Effector memory CD4-positive, alpha-beta T cell (primary cell): ENCODE results near the gene ATP10A.

ENCODE experiments used
- DNase-seq, 3 donors: peaks; one replicate each; pipeline ENCODE4 v3.0.0-alpha.2; 2020
- H3K27ac ChIP-seq: 2 replicates; pipeline ENCODE4 v1.7.0; 2013; ENCODE audit warnings: mild to moderate bottlenecking, low read length, moderate library complexity; ENCODE audit not compliant: insufficient read depth, poor library complexity, severe bottlenecking
- H3K27me3 ChIP-seq: replicated peaks from 2 replicates; pipeline ENCODE4 v1.7.0; 2013; ENCODE audit warnings: mild to moderate bottlenecking, low read length; ENCODE audit not compliant: insufficient read depth, control insufficient read depth, poor library complexity, severe bottlenecking
- H3K36me3 ChIP-seq: 2 replicates; pipeline ENCODE4 v1.7.0; 2013; ENCODE audit warnings: mild to moderate bottlenecking, low read length, moderate library complexity; ENCODE audit not compliant: control insufficient read depth, insufficient read depth
- H3K4me1 ChIP-seq: 2 replicates; pipeline ENCODE4 v1.7.0; 2013; ENCODE audit warnings: low read length, mild to moderate bottlenecking; ENCODE audit not compliant: control insufficient read depth, insufficient read depth, poor library complexity, severe bottlenecking
- H3K4me3 ChIP-seq: 2 replicates; pipeline ENCODE4 v1.7.0; 2013; ENCODE audit warnings: low read length, low read depth, mild to moderate bottlenecking; ENCODE audit not compliant: insufficient read depth, poor library complexity, severe bottlenecking
- H3K9me3 ChIP-seq: 2 replicates; pipeline ENCODE4 v1.7.0; 2013; ENCODE audit warnings: mild to moderate bottlenecking, low read length, moderate library complexity; ENCODE audit not compliant: control insufficient read depth

Gene ATP10A

DNA sequence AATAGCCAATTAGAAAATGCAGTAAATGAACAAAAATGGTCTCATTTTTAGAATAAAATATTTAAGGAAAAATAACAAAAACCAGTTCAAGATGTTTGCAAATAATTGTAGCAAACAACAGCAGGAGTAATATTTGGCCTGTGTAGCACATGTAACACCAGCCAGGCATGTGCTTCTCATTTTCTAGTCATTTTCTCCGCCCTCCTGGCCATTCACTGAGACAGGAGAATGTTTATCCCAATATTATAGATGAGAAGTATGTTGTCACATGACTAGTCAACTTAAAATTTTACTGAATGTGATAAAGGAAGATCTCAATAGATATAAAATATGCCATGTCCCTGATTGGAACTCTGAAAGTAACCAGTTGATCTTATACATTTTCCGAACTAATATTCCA, 7.8 kb upstream of the ATP10A start:
- Histone ChIP-seq H3K9me3 (no peaks in the 10 kb centered on the region), H3K36me3 (no peaks in the 10 kb centered on the region), H3K4me3 (no peak overlapping the region), H3K4me1 (no peaks in the 10 kb centered on the region), H3K27ac (no peak overlapping the region), H3K27me3 (no peaks in the 10 kb centered on the region)
- DNase-seq: no peak

GRCh38 chr15:25869701-25870100, 6.6 kb upstream of the ATP10A start:
- no peak for DNase-seq
- Histone ChIP-seq H3K27ac (no peak overlapping the region), H3K9me3 (no peaks in the 10 kb centered on the region), H3K36me3 (no peaks in the 10 kb centered on the region), H3K4me3 (no peak overlapping the region), H3K27me3 (no peaks in the 10 kb centered on the region), H3K4me1 (no peaks in the 10 kb centered on the region)

DNA sequence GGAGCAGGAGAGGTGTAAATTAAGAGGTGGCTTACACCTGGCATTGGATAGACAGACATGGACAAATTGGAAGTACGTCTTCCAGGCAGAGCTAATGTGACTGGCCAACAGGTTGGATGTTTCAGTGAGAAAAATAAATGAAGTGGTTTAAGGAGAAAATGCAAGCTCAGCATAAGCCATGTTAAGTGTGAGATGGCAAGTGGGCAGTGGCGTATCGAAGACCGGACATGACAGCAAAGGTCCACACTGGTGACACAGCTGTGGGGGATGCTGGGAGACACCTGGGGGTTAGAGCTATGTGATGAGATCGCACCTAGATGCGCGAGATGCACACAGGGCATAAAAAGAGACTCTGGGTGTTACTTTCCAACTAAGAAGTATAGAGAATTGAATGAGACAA, 3.7 kb upstream of the ATP10A start:
- no peaks in the 10 kb centered on the region for H3K9me3 ChIP-seq
- no peaks in the 10 kb centered on the region for H3K27me3 ChIP-seq
- peaks cover under 1% of the 10 kb centered on the region for H3K4me1 ChIP-seq
- no peak overlapping the region for H3K4me3 ChIP-seq
- DNase-seq: no peak
- H3K27ac ChIP-seq: no peak overlapping the region
- no peaks in the 10 kb centered on the region for H3K36me3 ChIP-seq

DNA sequence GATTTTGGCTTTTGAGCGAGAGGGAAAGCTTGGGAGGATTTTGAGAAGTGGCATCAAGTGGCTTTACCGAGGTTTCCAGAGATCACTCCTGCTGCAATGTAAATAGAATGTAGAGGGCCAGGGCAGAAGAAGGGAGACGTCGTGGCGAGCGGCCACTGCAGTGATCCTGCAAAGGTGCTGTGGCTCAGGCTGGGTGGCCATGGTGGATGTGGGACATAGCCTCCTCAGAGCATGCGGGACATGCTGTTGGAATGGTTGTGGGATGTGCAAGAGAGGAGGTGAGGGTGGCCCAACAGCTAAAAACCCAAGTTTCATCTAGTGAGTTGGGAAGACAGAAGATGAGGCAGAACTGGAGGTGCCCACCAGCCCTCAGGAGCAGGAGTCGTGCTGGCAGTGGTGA, 3.1 kb upstream of the ATP10A start:
- H3K36me3 ChIP-seq: no peaks in the 10 kb centered on the region
- H3K9me3 ChIP-seq: no peaks in the 10 kb centered on the region
- DNase-seq: no peak
- peaks cover 6% of the 10 kb centered on the region for H3K4me1 ChIP-seq
- H3K27me3 ChIP-seq: no peaks in the 10 kb centered on the region
- no peak overlapping the region for H3K4me3 ChIP-seq
- H3K27ac ChIP-seq: no peak overlapping the region

DNA sequence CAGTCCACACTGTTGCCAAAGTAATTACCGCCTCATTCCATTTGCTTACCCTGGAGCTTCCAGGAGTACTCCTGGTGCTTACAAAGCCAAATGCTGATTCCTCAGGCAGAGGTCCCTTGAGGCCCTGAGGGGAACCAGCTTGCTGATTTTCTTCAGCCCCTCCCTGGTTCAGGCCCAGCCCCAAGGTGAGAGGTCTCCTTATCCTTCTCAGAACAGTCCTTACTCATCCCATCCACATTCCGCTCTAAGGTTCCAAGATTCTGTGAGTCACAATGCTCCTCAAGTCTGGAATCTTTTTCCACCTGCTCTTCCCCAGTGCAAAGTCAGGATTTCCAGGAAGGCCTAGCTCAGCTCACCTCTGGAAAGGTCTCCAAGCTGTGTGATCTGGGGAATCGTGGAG, 1.8 kb upstream of the ATP10A start:
- no peak overlapping the region for H3K4me3 ChIP-seq
- H3K36me3 ChIP-seq: no peaks in the 10 kb centered on the region
- no peak for DNase-seq

DNA sequence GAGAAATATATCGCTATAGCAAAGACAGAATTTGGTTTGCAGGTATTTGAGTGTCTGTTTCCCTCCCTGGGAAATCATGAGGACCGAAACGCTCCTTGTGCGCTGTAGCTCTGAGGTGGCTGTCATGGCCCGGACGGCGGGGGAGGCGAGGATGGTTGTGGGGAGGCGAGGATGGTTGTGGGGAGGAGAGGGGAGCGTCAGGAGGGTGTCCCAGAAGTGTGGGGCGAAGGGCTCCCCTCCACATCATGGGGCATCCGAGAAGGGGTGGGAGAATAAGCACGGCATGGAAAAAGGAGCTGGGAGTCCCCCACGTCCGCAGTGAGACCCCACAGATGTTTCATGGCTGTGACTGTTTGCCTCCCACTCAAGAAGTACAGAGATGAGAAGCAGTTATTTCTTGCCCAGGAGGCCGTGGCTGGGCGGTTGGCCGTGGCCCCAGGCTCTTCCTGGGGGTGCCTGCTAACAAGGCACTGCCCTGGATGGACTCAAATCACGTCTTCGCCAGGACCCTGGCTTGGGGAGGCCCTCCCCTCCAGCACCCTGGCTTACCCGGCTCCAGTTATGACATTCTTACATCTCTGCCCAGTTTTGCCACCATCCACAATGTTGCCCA, 947 bp upstream of the ATP10A start:
- no peaks in the 10 kb centered on the region for H3K27me3 ChIP-seq
- DNase-seq: no peak
- peaks cover 18% of the 10 kb centered on the region for H3K4me1 ChIP-seq
- H3K36me3 ChIP-seq: no peaks in the 10 kb centered on the region
- peak overlapping the region; percentile 69 for H3K4me3 ChIP-seq
- no peak overlapping the region for H3K27ac ChIP-seq
- no peaks in the 10 kb centered on the region for H3K9me3 ChIP-seq

More for the DNA sequence above, 1.8 kb upstream of the ATP10A start:
- Histone ChIP-seq H3K4me1 (peaks cover 13% of the 10 kb centered on the region), H3K9me3 (no peaks in the 10 kb centered on the region), H3K27ac (no peak overlapping the region), H3K27me3 (no peaks in the 10 kb centered on the region)

DNA sequence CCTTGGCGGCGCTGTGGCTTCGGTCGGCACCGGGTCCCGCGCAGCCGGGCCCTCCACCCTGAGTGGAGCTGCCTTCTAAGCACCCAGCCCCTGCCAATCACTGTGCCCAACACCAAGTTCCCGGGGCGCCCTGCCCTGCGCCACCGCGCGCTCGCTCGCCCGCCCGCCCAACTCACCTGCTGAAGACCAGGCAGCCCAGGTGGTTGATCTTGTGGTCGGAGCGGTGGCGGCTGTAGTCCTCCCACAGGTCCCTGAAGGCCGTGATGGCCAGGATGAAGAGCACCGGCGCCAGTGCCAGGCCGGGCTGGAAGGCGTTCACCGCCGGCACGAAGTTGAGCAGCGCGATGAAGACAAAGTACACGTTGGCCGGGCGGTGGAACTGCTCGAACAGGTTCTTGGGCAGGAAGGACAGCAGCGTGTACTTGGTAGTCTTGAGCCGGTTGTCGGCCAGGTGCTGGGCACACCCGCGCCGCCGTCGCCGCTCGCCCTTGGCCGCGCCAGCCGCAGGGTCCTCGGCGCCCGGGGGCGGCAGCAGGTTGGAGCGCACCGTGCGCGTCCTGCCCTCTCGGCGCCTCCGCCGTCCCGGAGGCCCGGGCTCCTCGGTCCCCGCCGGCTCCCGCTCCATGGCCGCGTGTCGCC, 536 bp downstream of the ATP10A start:
- Histone ChIP-seq H3K27ac (peak overlapping the region; percentile 88), H3K9me3 (no peaks in the 10 kb centered on the region), H3K4me1 (peaks cover 25% of the 10 kb centered on the region), H3K27me3 (no peaks in the 10 kb centered on the region), H3K36me3 (peaks cover 3% of the 10 kb centered on the region), H3K4me3 (peak overlapping the region; percentile 81)
- peak in 2 of 3 donors; percentile 20 to 38 for DNase-seq

DNA sequence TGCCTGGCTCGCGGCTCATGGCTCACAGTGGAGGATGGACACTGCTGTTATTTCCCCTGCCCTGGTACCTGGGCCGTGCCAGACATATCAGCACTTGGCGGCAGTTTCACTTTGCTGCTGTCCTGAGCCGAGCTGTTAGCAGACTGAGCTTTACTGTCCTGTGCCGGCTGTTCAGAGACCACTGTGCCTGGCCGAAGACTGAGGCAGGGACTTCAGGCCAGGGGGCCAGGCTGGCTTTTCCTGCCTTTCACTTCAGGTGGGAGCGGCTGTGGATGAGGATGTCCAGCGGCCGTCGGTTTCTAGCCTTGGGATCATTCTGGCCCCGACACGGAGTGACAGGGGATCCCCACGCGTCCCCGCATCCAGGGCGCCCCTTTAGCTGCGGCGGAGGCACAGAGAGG, 1.1 kb downstream of the ATP10A start:
- Histone ChIP-seq H3K27ac (peak overlapping the region; percentile 88), H3K27me3 (no peaks in the 10 kb centered on the region), H3K4me3 (peak overlapping the region; percentile 81), H3K36me3 (peaks cover 5% of the 10 kb centered on the region), H3K9me3 (no peaks in the 10 kb centered on the region), H3K4me1 (peaks cover 25% of the 10 kb centered on the region)
- DNase-seq: no peak

- H3K36me3 ChIP-seq: peaks cover 5% of the 10 kb centered on the region
- peak overlapping the region; percentile 81 for H3K4me3 ChIP-seq
- H3K27ac ChIP-seq: peak overlapping the region; percentile 88
- DNase-seq: no peak
- no peaks in the 10 kb centered on the region for H3K27me3 ChIP-seq
- H3K9me3 ChIP-seq: no peaks in the 10 kb centered on the region
- H3K4me1 ChIP-seq: peaks cover 25% of the 10 kb centered on the region
These were observed 2.0 kb downstream of the ATP10A start for GRCh38 chr15:25860885-25861866.
